ENCODE results near the gene TTL.

- TF ChIP-seq CTCF (IDR thresholded peaks at IDR 0.05): no peak
- TF ChIP-seq POLR2A (IDR thresholded peaks at IDR 0.05): no peak
- TF ChIP-seq EP300 (IDR thresholded peaks at IDR 0.05): no peak
These were observed 52.9 kb downstream of the TTL start for GRCh38 chr2:112534826-112535225.

Data from ovary (tissue), 3 donors.